Cardiac muscle cell (in vitro differentiated cells and primary cell): ENCODE measurements around the gene B4GALNT1. TPM values are rescaled to one million over a fixed set of nuclear protein-coding genes. Genes with fewer than 3 reads are reported as not detected.

Experiments
- DNase-seq, 2 donors: peaks; one replicate each; pipeline versions ENCODE4 v3.0.0 to v3.0.0-alpha.2; 2010 to 2017; ENCODE audit warnings: low read depth in 1 of 2, low spot score in 1 of 2
- H3K27ac ChIP-seq: fragments of 200-600 bp; sonication (generic); 2 replicates; pipeline ENCODE4 v1.5.1; 2016
- H3K27me3 ChIP-seq: fragments of 200-600 bp; sonication (generic); 2 replicates; pipeline ENCODE4 v1.6.0; 2016; ENCODE audit warnings: control low read depth
- H3K36me3 ChIP-seq: fragments of 200-600 bp; sonication (generic); 2 replicates; pipeline ENCODE4 v1.5.1; 2016; ENCODE audit warnings: control low read depth
- H3K4me1 ChIP-seq: fragments of 200-600 bp; sonication (generic); 2 replicates; pipeline ENCODE4 v1.8.1; 2017; ENCODE audit warnings: low read depth, mild to moderate bottlenecking, mixed run types
- H3K4me3 ChIP-seq: fragments of 200-600 bp; sonication (generic); 2 replicates; pipeline ENCODE4 v1.5.1; 2016; ENCODE audit warnings: mild to moderate bottlenecking
- H3K9me3 ChIP-seq: fragments of 200-600 bp; sonication (generic); 2 replicates; pipeline ENCODE4 v1.5.1; 2017; ENCODE audit warnings: low read depth, mild to moderate bottlenecking, control low read depth
- polyA plus RNA-seq: library from polyadenylated mRNA; unstranded; fragments of >200 nt; fragmentation: Nextera tagmentation; extraction: Ambion mirVana; gene quantifications from 2 replicates; pipeline ENCODE4 v1.2.1, GENCODE V29; 2016
- total RNA-seq: library from RNA; depleted of rRNA; stranded (reverse); fragments of >200 nt; gene quantifications from 2 replicates; pipeline ENCODE4 v1.2.3, GENCODE V29; 2016
- TF ChIP-seq, protein P1 (sequence below): IDR thresholded peaks from 2 replicates; pipeline ENCODE4 v1.5.1; 2012; ENCODE audit warnings: low read depth, mild to moderate bottlenecking, low read length

Gene B4GALNT1
- total and polyA plus RNA-seq, 2 experiments from 2014 or later = 0.29 TPM; not detected in 1

DNA sequence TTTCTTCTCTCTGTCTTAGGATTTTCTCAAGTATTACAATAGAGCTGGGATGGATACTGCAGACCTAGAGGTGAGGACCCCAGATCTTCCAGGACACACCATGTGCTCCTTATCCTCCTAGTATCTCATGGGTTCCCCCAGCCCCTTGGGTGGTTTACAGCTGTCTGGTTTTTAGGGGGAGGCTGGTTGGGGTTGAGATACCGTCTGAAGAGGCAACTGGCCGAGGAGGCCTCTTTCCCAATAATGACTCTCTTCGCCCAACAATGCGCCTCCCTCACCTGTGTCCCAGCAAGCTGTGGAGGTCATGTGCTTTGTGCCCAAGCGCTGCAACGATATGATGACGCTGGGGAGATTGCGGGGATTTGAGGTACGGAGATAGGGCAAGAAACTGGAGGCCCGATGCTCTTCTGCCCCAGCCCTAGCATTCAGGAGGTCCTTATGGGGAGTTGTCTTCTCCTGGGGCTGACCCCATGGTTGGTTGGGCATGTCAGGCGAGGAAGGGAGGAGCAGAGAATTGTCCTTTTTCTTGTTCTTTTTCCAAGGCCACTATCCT, 18.0 kb downstream of the B4GALNT1 start:
- DNase-seq = no peak
- TF ChIP-seq, protein P1, sequence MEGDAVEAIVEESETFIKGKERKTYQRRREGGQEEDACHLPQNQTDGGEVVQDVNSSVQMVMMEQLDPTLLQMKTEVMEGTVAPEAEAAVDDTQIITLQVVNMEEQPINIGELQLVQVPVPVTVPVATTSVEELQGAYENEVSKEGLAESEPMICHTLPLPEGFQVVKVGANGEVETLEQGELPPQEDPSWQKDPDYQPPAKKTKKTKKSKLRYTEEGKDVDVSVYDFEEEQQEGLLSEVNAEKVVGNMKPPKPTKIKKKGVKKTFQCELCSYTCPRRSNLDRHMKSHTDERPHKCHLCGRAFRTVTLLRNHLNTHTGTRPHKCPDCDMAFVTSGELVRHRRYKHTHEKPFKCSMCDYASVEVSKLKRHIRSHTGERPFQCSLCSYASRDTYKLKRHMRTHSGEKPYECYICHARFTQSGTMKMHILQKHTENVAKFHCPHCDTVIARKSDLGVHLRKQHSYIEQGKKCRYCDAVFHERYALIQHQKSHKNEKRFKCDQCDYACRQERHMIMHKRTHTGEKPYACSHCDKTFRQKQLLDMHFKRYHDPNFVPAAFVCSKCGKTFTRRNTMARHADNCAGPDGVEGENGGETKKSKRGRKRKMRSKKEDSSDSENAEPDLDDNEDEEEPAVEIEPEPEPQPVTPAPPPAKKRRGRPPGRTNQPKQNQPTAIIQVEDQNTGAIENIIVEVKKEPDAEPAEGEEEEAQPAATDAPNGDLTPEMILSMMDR = no peak
- Histone ChIP-seq H3K9me3 (no peaks in the 10 kb centered on the region), H3K27ac (no peak overlapping the region), H3K4me3 (no peak overlapping the region), H3K27me3 (peaks cover 58% of the 10 kb centered on the region), H3K36me3 (no peaks in the 10 kb centered on the region), H3K4me1 (peaks cover 4% of the 10 kb centered on the region)

GRCh38 chr12:57614178-57614947, 18.6 kb downstream of the B4GALNT1 start:
- Histone ChIP-seq H3K4me3 (no peak overlapping the region), H3K27ac (no peak overlapping the region), H3K36me3 (no peaks in the 10 kb centered on the region), H3K4me1 (peaks cover 4% of the 10 kb centered on the region), H3K27me3 (peaks cover 51% of the 10 kb centered on the region), H3K9me3 (no peaks in the 10 kb centered on the region)
- TF ChIP-seq, protein P1 = no peak
- DNase-seq = no peak

GRCh38 chr12:57613427-57614109, 19.4 kb downstream of the B4GALNT1 start:
- Histone ChIP-seq H3K9me3 (no peaks in the 10 kb centered on the region), H3K27ac (no peak overlapping the region), H3K4me1 (peaks cover 4% of the 10 kb centered on the region), H3K27me3 (peaks cover 43% of the 10 kb centered on the region), H3K36me3 (no peaks in the 10 kb centered on the region), H3K4me3 (no peak overlapping the region)
- DNase-seq = no peak
- TF ChIP-seq, protein P1 = no peak

DNA sequence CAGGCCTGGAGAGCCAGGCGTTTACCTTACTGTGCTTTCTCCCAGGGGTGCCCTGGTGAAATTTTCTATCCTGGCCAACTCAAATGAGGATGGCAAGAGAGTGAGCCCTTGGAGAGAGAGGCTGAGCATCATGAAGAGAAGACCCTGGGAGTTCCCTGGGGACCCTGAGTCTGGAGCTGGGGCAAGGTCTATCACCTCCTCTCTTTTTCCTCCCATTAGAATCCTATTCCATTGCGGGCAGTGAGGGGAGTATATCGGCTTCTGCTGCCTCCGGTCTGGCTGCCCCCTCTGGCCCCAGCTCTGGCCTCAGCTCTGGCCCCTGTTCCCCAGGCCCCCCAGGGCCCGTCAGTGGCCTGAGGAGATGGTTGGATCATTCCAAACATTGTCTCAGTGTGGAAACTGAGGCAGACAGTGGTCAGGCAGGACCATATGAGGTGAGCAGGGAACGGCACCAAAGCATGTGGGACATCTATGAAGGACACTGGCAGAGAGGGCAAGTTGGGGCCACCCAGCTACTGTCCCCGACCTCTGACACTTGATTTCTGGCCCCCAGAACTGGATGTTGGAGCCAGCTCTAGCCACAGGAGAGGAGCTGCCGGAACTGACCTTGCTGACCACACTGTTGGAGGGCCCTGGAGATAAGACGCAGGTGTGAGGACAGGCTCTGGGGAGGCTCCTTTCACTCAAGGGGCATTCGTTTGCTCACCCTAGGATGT, 20.1 kb downstream of the B4GALNT1 start:
- Histone ChIP-seq H3K36me3 (no peaks in the 10 kb centered on the region), H3K27me3 (peaks cover 36% of the 10 kb centered on the region)
- DNase-seq = no peak

More for the DNA sequence above, 20.1 kb downstream of the B4GALNT1 start:
- Histone ChIP-seq H3K4me3 (no peak overlapping the region), H3K9me3 (no peaks in the 10 kb centered on the region), H3K4me1 (peaks cover 4% of the 10 kb centered on the region), H3K27ac (no peak overlapping the region)
- TF ChIP-seq, protein P1 = no peak
